ENCODE data around the gene RFPL3.

The RFPL3 gene

DNA sequence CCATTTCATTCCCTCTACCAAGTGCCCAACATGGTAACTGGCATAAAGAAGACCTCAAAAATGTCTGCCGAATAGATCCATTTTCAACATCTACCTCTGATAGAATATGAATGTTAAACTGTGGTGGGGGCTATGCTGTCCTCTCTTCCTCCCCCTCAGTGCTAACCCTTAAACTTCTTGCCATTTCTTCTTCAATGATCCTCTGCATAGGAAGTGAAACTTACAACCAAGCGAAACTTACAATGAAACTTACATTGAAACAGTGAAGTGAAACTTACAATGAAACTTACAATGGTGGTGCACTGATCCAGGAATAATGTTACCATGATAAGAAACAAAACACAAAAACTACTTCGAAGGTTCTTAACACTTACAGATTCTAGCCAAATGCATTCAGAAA is 49.6 kb downstream of the RFPL3 start:
- no peak for TF ChIP-seq CTCF (IDR thresholded peaks at IDR 0.05; ENCODE audit: borderline replicate concordance, control extremely low read depth, extremely low read depth, insufficient read depth, missing control alignments)
- in situ Hi-C loops (cut with MboI; ENCODE audit: low sequenced_read_pairs, unreplicated experiment), result no loop called here
- no peak for DNase-seq (ENCODE audit: low spot score)

DNA sequence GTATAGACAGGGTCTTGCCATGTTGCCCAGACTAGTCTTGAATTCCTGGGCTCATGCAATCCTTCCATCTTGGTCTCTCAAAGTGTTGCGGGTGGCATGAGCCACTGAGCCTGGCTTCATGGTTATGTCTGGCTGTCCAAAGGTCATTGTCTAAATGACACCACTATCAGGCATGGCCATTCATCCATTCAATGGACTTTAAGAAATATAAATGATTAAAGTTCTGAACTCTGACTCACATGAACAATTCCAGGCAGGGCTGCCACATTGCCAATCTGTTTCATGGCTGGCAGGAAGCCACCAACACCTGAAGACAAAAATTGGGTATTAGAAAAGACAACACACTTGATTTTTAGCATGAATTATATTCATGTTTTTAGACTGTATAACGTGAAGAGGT is 50.3 kb downstream of the RFPL3 start:
- no peak for DNase-seq (ENCODE audit: low spot score)
- in situ Hi-C loops (cut with MboI; ENCODE audit: low sequenced_read_pairs, unreplicated experiment), result no loop called here
- no peak for TF ChIP-seq CTCF (IDR thresholded peaks at IDR 0.05; ENCODE audit: borderline replicate concordance, control extremely low read depth, extremely low read depth, insufficient read depth, missing control alignments)

- TF ChIP-seq CTCF (IDR thresholded peaks at IDR 0.05; ENCODE audit: borderline replicate concordance, control extremely low read depth, extremely low read depth, insufficient read depth, missing control alignments), result no peak
- in situ Hi-C loops (cut with MboI; ENCODE audit: low sequenced_read_pairs, unreplicated experiment), result no loop called here
- DNase-seq (ENCODE audit: low spot score), result no peak
These were observed 52.3 kb downstream of the RFPL3 start for GRCh38 chr22:32409977-32410376.

DNA sequence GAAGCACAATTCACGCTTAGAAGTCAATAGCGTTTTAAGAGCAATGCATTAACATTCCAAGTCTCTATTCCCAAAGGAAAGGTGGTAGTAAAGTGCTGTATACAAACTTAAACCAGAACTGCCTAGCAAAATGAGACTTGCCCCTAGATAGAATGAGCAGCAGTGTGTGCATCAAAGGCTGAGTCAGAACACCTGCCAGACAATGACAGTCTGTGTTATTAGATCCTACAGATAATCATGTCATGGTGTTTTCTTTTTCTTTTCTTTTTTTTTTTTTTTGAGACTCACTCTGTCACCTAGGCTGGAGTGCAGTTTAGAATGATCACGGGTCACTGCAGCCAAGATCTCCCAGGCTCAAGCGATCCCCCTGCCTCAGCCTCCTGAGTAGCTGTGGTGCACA is 52.8 kb downstream of the RFPL3 start:
- no peak for DNase-seq (ENCODE audit: low spot score)
- in situ Hi-C loops (cut with MboI; ENCODE audit: low sequenced_read_pairs, unreplicated experiment), result no loop called here
- no peak for TF ChIP-seq CTCF (IDR thresholded peaks at IDR 0.05; ENCODE audit: borderline replicate concordance, control extremely low read depth, extremely low read depth, insufficient read depth, missing control alignments)
